Astrocyte of the cerebellum (primary cell): ENCODE data around the gene CHST11.

Source experiments
- DNase-seq: peaks from one replicate; pipeline ENCODE4 v3.0.0-alpha.2; 2011; ENCODE audit warnings: low read depth
- H3K4me3 ChIP-seq: 2 replicates; pipeline ENCODE4 v1.5.1; 2011; ENCODE audit warnings: mild to moderate bottlenecking, low read depth, low read length, moderate library complexity
- in situ Hi-C: cut with HindIII; loops from 2 replicates; pipeline ENCODE4 v1.10.0; 2017; ENCODE audit warnings: low sequenced_read_pairs
- TF ChIP-seq, protein P1 (sequence below): IDR thresholded peaks from 2 replicates; pipeline ENCODE4 v1.5.1; 2012; ENCODE audit warnings: low read length, low read depth, moderate library complexity, mild to moderate bottlenecking; ENCODE audit errors: missing control alignments

Gene CHST11

DNA sequence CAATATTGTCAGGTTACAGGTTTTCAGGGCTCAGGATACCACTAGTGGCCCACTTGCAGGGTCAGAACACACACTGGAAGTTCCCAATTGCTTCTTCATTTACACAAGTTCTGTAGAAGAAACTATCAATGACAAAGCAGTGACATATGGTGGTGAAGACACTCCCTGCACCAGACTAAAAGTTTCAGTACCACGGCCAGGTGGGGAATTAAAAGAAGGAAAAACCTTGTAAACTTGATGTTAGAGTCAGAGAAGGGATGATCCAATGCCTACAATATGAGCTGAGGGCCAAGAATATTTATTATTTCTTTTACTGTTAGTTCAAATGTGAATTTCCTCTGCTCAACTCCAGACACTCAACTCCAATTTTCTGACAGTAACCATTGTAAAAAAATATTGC is 31.8 kb upstream of the CHST11 start:
- no peak overlapping the region for H3K4me3 ChIP-seq
- in situ Hi-C loops = no loop called here

DNA sequence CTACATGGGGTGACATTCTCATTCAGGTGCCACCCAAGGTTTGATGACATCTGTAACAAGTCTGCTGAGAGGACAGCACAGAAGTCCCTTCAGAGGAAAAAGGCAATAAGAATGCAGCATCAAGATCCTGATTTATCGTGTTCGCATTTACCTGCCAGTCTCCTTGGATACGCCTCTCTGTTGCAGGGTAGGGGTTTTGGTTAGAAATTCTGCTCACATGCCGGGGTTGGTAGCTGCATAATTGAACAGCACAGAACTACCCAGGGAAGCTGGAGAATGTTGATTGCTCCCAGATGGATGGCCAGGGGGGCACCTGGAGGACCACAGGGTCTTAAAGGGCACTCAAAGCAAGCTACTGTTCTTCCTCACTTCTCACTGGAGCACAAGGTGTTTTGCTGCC is 31.1 kb upstream of the CHST11 start:
- in situ Hi-C loops = no loop called here
- no peak for DNase-seq
- TF ChIP-seq, protein P1, sequence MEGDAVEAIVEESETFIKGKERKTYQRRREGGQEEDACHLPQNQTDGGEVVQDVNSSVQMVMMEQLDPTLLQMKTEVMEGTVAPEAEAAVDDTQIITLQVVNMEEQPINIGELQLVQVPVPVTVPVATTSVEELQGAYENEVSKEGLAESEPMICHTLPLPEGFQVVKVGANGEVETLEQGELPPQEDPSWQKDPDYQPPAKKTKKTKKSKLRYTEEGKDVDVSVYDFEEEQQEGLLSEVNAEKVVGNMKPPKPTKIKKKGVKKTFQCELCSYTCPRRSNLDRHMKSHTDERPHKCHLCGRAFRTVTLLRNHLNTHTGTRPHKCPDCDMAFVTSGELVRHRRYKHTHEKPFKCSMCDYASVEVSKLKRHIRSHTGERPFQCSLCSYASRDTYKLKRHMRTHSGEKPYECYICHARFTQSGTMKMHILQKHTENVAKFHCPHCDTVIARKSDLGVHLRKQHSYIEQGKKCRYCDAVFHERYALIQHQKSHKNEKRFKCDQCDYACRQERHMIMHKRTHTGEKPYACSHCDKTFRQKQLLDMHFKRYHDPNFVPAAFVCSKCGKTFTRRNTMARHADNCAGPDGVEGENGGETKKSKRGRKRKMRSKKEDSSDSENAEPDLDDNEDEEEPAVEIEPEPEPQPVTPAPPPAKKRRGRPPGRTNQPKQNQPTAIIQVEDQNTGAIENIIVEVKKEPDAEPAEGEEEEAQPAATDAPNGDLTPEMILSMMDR = no peak
- H3K4me3 ChIP-seq = no peak overlapping the region

More for the DNA sequence above, 31.8 kb upstream of the CHST11 start:
- DNase-seq = no peak
- TF ChIP-seq, protein P1 = no peak

DNA sequence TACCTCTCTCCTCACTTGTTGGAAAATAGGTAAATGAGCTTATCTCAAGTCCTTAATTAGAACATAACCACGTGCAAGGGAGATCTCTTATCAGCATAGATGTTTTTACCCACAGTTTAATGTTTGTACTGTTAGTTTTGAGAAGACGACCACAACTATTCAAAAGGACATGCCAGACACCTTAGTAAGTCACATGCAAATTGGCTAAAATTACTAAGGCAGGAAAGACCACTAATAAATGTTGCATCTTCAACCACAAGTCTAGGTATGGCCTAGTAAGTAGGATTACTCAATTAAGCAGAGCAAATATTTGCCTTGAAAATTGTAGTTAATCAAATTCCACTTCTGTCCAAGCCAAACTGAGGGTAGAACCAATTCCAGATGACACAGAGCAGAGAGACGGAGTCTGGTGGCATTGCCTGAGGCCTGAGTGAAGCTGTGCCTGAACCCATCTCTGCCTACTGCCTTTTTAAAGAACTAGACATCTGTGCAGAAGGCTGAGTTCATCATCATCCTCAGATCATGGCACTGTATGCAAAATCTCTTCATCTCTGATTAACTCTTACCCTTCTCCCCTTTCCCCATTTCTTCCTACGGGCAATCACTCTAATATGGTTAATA is 29.7 kb upstream of the CHST11 start:
- in situ Hi-C loops = no loop called here

DNA sequence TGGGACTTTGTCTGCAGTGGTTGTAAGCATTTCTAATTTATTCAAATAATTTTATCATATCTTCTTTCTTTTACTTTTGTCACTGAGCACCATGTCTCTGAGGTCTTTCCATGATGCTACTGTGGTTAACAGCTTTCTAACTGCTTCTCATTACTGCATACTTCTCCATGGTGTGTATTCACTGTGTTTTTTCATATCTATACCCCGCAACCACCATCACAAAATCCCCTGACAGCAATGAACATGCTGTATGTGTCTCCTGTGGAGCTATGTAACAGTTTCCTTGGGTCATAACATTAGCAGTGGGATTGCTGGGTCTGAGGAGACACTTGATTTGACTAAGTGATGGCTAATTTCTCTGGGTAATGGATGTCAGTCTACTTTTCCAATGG is 29.2 kb upstream of the CHST11 start:
- in situ Hi-C loops = no loop called here
- no peak overlapping the region for H3K4me3 ChIP-seq
- TF ChIP-seq, protein P1 = no peak
- DNase-seq = no peak

More for the DNA sequence above, 29.7 kb upstream of the CHST11 start:
- TF ChIP-seq, protein P1 = no peak
- H3K4me3 ChIP-seq = no peak overlapping the region
- DNase-seq = peak; percentile 24

DNA sequence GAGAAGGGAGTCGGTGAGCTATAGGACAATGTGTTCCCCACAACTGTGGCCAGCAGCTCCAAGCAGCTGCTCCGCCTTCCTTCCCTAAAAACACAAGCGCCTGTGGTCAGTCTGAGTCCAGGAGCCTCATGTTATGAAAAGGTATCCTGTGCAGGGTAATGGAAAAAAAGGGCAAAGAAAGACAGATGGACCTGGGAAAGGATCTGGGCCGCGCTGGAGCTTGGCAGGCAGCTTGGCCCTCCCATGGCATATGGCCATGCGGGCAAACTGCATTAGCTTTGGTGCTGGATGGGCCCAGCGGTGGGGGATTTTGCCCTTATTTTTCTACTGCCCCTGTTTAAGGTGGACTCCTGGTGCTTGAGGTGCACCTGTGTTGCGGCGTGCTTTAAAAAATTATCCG is 23.7 kb upstream of the CHST11 start:
- in situ Hi-C loops = no loop called here
- DNase-seq = no peak
- TF ChIP-seq, protein P1 = no peak
- no peak overlapping the region for H3K4me3 ChIP-seq

DNA sequence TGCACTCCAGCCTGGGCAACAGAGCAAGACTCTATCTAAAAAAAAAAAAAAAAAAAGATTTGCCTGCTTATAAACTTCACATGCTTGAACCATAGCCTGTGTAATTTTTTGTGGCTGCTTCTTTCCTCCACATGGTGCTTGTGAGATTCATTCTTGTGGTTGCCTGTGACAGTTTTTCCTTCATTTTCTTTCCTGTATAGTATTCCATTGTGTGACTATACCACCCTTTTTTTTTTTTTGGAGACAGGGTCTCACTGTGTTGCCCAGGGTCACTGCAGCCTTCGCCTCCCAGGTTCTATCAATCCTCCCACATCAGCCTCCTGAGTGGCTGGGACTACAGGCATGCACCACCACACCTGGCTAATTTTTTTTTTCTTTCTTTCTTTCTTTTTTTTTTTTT is 22.6 kb upstream of the CHST11 start:
- TF ChIP-seq, protein P1 = no peak
- no peak for DNase-seq
- in situ Hi-C loops = no loop called here
- H3K4me3 ChIP-seq = no peak overlapping the region

DNA sequence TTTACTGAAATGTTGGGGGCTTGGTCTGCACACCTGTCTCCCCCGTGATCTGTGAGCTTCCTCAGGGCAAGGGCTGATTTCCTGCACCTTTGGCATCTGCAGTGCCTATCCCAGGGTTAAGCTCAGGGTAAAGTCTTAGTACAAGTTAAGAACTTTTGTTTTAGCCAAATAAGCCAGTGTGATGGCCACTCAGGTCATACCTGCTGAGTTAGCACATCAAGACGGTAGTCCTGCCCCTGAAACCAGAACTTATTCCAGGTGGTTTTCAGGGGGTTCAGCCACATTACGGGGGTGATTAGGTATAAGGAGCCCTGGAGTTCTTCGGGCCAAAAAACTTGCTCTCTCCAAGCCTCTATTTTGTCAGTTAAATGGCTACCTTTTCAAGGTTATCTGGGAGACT is 21.6 kb upstream of the CHST11 start:
- H3K4me3 ChIP-seq = no peak overlapping the region
- no peak for DNase-seq
- in situ Hi-C loops = loop anchor here (5.0 kb wide), 1 partner anchor 63 kb away; no protein-coding TSS in a partner anchor
- TF ChIP-seq, protein P1 = no peak
